H1 (cell line): ENCODE data around the gene SHOC1. TPM values are rescaled to one million over a fixed set of nuclear protein-coding genes. Genes with fewer than 3 reads are reported as not detected.

ENCODE experiments used
- CTCF ChIA-PET: fragments of 300-600 bp; sonication (Branson Sonifier 250); formaldehyde crosslinking; loops from one replicate; lab custom pipeline; 2021; ENCODE audit not compliant: partially characterized antibody; lab: Charles Lee
- POLR2A ChIA-PET: fragments of 300-600 bp; sonication (Branson Sonifier 250); formaldehyde crosslinking; loops from one replicate; lab custom pipeline; 2021; ENCODE audit warnings: inconsistent platforms; ENCODE audit not compliant: partially characterized antibody; lab: Charles Lee
- DNase-seq, 2 experiments: peaks; one replicate each; pipeline versions ENCODE4 v3.0.0 to v3.0.0-alpha.2; 2010 to 2022; ENCODE audit warnings: low spot score in 2 of 2, low read depth in 1 of 2, mixed read lengths in 1 of 2
- FAIRE-seq: peaks from 2 replicates; lab custom pipeline; 2011; peaks lifted over from hg19 to GRCh38; lab: Jason Lieb, UNC
- H2AFZ ChIP-seq: 2 replicates; pipeline ENCODE4 v1.8.1; 2012; ENCODE audit warnings: low read length, inconsistent platforms
- H2AK5ac ChIP-seq: 2 replicates; pipeline ENCODE4 v1.6.1; 2013; ENCODE audit warnings: low read depth, low read length
- H2BK120ac ChIP-seq: replicated peaks from 2 replicates; pipeline ENCODE3; 2013; ENCODE audit warnings: low read depth, low read length, inconsistent platforms
- H2BK12ac ChIP-seq: 2 replicates; pipeline ENCODE4 v1.6.1; 2013; ENCODE audit warnings: low read depth, low read length
- H2BK15ac ChIP-seq: 2 replicates; pipeline ENCODE4 v1.6.1; 2013; ENCODE audit warnings: low read length
- H2BK20ac ChIP-seq: 2 replicates; pipeline ENCODE4 v1.6.1; 2013; ENCODE audit warnings: low read length
- H2BK5ac ChIP-seq: 2 replicates; pipeline ENCODE4 v1.6.1; 2013; ENCODE audit warnings: low read depth, low read length
- H3K14ac ChIP-seq: 2 replicates; pipeline ENCODE4 v1.6.1; 2013; ENCODE audit warnings: inconsistent platforms; ENCODE audit not compliant: insufficient read length
- H3K18ac ChIP-seq: 2 replicates; pipeline ENCODE4 v1.6.1; 2013; ENCODE audit warnings: low read length; ENCODE audit errors: extremely low read depth
- H3K23ac ChIP-seq: 2 replicates; pipeline ENCODE4 v1.6.1; 2013; ENCODE audit warnings: inconsistent platforms; ENCODE audit not compliant: insufficient read length
- H3K23me2 ChIP-seq: 2 replicates; pipeline ENCODE4 v1.6.1; 2013; ENCODE audit warnings: low read depth, low read length
- H3K27ac ChIP-seq: 2 replicates; pipeline ENCODE4 v1.6.1; 2011; ENCODE audit warnings: low read depth, low read length, inconsistent platforms
- H3K27me3 ChIP-seq, 4 experiments: replicated peaks in 1 of 4; 1 replicate in 1 of 4; 2 replicates in 3 of 4; pipeline versions ENCODE4 v1.6.1 to v1.8.1; 2011 to 2013; ENCODE audit warnings: low read length in 3 of 4, mild to moderate bottlenecking in 3 of 4, inconsistent platforms in 2 of 4, mixed read lengths in 2 of 4, moderate library complexity in 1 of 4; ENCODE audit not compliant: control insufficient read depth in 3 of 4, insufficient read depth in 3 of 4; ENCODE audit errors: extremely low read depth in 1 of 4
- H3K36me3 ChIP-seq, 4 experiments: 2 replicates each; pipeline versions ENCODE4 v1.6.1 to v1.8.1; 2011 to 2013; ENCODE audit warnings: mild to moderate bottlenecking in 4 of 4, low read length in 3 of 4, moderate library complexity in 2 of 4, control low read depth in 1 of 4, inconsistent platforms in 1 of 4; ENCODE audit not compliant: insufficient read depth in 4 of 4, control insufficient read depth in 2 of 4
- H3K4ac ChIP-seq: replicated peaks from 2 replicates; pipeline ENCODE3; 2013; ENCODE audit warnings: low read length, low read depth, mixed read lengths, inconsistent platforms; ENCODE audit not compliant: insufficient read length
- H3K4me1 ChIP-seq, 4 experiments: replicated peaks in 1 of 4; 1 replicate in 1 of 4; 2 replicates in 3 of 4; pipeline versions ENCODE4 v1.6.1 to v1.8.1; 2011 to 2013; ENCODE audit warnings: low read length in 3 of 4, inconsistent platforms in 2 of 4, mixed read lengths in 1 of 4; ENCODE audit not compliant: insufficient read depth in 4 of 4, control insufficient read depth in 3 of 4
- H3K4me2 ChIP-seq, 2 experiments: 2 replicates each; pipeline versions ENCODE4 v1.6.1 to v1.8.1; 2011 to 2013; ENCODE audit warnings: low read depth in 2 of 2, low read length in 2 of 2, control low read depth in 1 of 2, inconsistent platforms in 1 of 2, mild to moderate bottlenecking in 1 of 2; ENCODE audit not compliant: insufficient read depth in 1 of 2
- H3K4me3 ChIP-seq, 4 experiments: fragments of 200-600, 300-600 bp in 1 of 4; sonication (generic), shearing (Covaris generic), sonication (Bioruptor Twin) in 1 of 4; 2 replicates each; pipeline versions ENCODE4 v1.5.1 to v1.8.1; 2011 to 2016; ENCODE audit warnings: low read length in 4 of 4, low read depth in 3 of 4, control low read depth in 2 of 4, inconsistent platforms in 2 of 4, mild to moderate bottlenecking in 2 of 4, mixed read lengths in 1 of 4, moderate library complexity in 1 of 4; ENCODE audit not compliant: insufficient read depth in 2 of 4; ENCODE audit errors: extremely low read depth in 1 of 4
- H3K56ac ChIP-seq: replicated peaks from 2 replicates; pipeline ENCODE3; 2013; ENCODE audit warnings: low read depth, mild to moderate bottlenecking, mixed read lengths, low read length, inconsistent platforms; ENCODE audit not compliant: insufficient read length
- H3K79me1 ChIP-seq: 2 replicates; pipeline ENCODE4 v1.6.1; 2013; ENCODE audit warnings: low read depth, low read length, control low read depth
- H3K79me2 ChIP-seq, 2 experiments: 2 replicates each; pipeline versions ENCODE4 v1.6.1 to v1.8.1; 2012 to 2013; ENCODE audit warnings: low read length in 2 of 2, mild to moderate bottlenecking in 2 of 2, inconsistent platforms in 1 of 2; ENCODE audit not compliant: insufficient read depth in 2 of 2, control insufficient read depth in 1 of 2
- H3K9ac ChIP-seq, 4 experiments: replicated peaks in 1 of 4; 1 replicate in 1 of 4; 2 replicates in 3 of 4; pipeline versions ENCODE4 v1.6.1 to v1.8.1; 2011 to 2013; ENCODE audit warnings: low read depth in 3 of 4, low read length in 3 of 4, control low read depth in 2 of 4, mild to moderate bottlenecking in 2 of 4, moderate library complexity in 2 of 4, inconsistent platforms in 1 of 4; ENCODE audit errors: extremely low read depth in 1 of 4
- H3K9me3 ChIP-seq, 2 experiments: 2 replicates each; pipeline versions ENCODE4 v1.6.1 to v1.8.1; 2012 to 2013; ENCODE audit warnings: mild to moderate bottlenecking in 2 of 2, moderate library complexity in 2 of 2, control low read depth in 1 of 2, inconsistent platforms in 1 of 2, low read depth in 1 of 2, low read length in 1 of 2, mixed read lengths in 1 of 2; ENCODE audit not compliant: insufficient read depth in 2 of 2
- H4K20me1 ChIP-seq, 2 experiments: replicated peaks in 1 of 2; 2 replicates each; pipeline versions ENCODE3 to v1.8.1; 2011 to 2013; ENCODE audit warnings: inconsistent platforms in 2 of 2, low read length in 2 of 2, mild to moderate bottlenecking in 1 of 2; ENCODE audit not compliant: insufficient read depth in 2 of 2, control insufficient read depth in 1 of 2
- H4K5ac ChIP-seq: 2 replicates; pipeline ENCODE4 v1.6.1; 2013; ENCODE audit warnings: low read length, low read depth, mixed read lengths, inconsistent platforms; ENCODE audit not compliant: insufficient read length
- H4K8ac ChIP-seq: 2 replicates; pipeline ENCODE4 v1.8.0; 2013; ENCODE audit warnings: mild to moderate bottlenecking, moderate library complexity, low read length, inconsistent platforms; ENCODE audit not compliant: insufficient read depth; ENCODE audit errors: extremely low read depth
- H4K91ac ChIP-seq: replicated peaks from 2 replicates; pipeline ENCODE3; 2013; ENCODE audit warnings: low read length, mixed read lengths, inconsistent platforms; ENCODE audit not compliant: insufficient read length
- ASH2L ChIP-seq: fragments of 200-600, 300-600 bp; sonication (generic); IDR thresholded peaks from one replicate; pipeline ENCODE4 v1.7.1; 2017; ENCODE audit warnings: low read length
- HDAC6 ChIP-seq: IDR thresholded peaks from one replicate; pipeline ENCODE4 v1.7.1; 2012; ENCODE audit warnings: low read depth, mild to moderate bottlenecking, inconsistent platforms, low read length, moderate library complexity
- PHF8 ChIP-seq: fragments of 200-600 bp; sonication (generic); conservative IDR thresholded peaks from 2 replicates; pipeline ENCODE4 v1.7.1; 2012; ENCODE audit warnings: low read depth, mild to moderate bottlenecking, inconsistent platforms, low read length, moderate library complexity
- TAF7 ChIP-seq: optimal IDR thresholded peaks from 2 replicates; pipeline ENCODE3; 2011; ENCODE audit warnings: low read depth, mild to moderate bottlenecking, inconsistent platforms, low read length, moderate library complexity, borderline replicate concordance
- WGBS, 2 experiments: shearing (Covaris generic) in 1 of 2; methylation state at CpG; one replicate each; pipeline versions ENCODE4 v1.1.6 to v1.1.7; 2013 to 2015; ENCODE audit warnings: low lambda C conversion rate in 2 of 2, mixed read lengths in 2 of 2, inconsistent platforms in 1 of 2, low coverage in 1 of 2, missing lambda C conversion rate in 1 of 2; ENCODE audit not compliant: insufficient replicate concordance in 2 of 2, insufficient coverage in 1 of 2, insufficient read length in 1 of 2; ENCODE audit errors: extremely low coverage in 1 of 2, missing lambda C conversion rate in 1 of 2; 5-methylcytosine and 5-hydroxymethylcytosine counted together
- polyA plus RNA-seq, 7 experiments: library from polyadenylated mRNA; depleted of rRNA in 3 of 7; stranded (reverse) in 5 of 7; unstranded in 2 of 7; fragments of >200 nt in 5 of 7; fragments of 200-250 nt in 2 of 7; gene quantifications; 1 replicate in 5 of 7; 2 replicates in 1 of 7; 4 replicates in 1 of 7; pipeline versions ENCODE4 v1.2.1 to v1.2.3, GENCODE V29; 2011 to 2013; ENCODE audit warnings: missing spikeins in 2 of 7, mixed read lengths in 2 of 7
- total RNA-seq: library from RNA; stranded (reverse); fragmentation: NEBNext Ultra II Directional; extraction: Animal tissue kit (Norgen Biotek cat#: 25700); gene quantifications from 2 replicates; pipeline ENCODE4 v1.2.1, GENCODE V29; 2021
- TF ChIP-seq, protein P1 (sequence below): IDR thresholded peaks from 2 replicates; pipeline ENCODE4 v1.6.1; 2012; ENCODE audit warnings: low read length, inconsistent platforms

SHOC1 gene
- total and polyA plus RNA-seq, 2 of the 8 experiments (the other 6 are each of a cell fraction or from before 2014, with no cell fraction given), result not detected

DNA sequence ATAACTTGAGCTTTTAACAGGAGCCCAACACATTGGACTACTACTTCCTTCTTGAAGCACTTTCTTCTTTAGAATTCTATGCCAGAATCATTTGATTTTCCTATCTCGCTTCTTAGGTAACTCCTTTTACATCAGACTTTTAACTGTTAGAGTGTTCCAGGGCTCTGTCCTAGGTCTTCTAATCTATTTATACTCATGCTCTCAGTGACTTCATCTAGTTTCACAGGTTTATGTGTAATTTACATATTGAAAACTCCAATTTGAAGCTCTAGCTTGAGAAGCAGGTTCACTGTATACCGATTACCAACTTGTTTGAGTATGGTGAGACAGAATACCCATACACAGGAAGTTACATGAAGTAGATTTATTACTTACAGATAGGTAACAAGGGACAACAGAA is 11.3 kb downstream of the SHOC1 start:
- H3K9me3 ChIP-seq, result no peaks in the 10 kb centered on the region

More for the DNA sequence above, 11.3 kb downstream of the SHOC1 start:
- CTCF ChIA-PET, result no interaction called here
- H3K36me3 ChIP-seq, result no peaks in the 10 kb centered on the region
- H3K27me3 ChIP-seq, result no peaks in the 10 kb centered on the region
- no peaks in the 10 kb centered on the region for H3K79me2 ChIP-seq
- no peak overlapping the region for H2AFZ ChIP-seq
- TF ChIP-seq ASH2L, result no peak
- TF ChIP-seq, protein P1, sequence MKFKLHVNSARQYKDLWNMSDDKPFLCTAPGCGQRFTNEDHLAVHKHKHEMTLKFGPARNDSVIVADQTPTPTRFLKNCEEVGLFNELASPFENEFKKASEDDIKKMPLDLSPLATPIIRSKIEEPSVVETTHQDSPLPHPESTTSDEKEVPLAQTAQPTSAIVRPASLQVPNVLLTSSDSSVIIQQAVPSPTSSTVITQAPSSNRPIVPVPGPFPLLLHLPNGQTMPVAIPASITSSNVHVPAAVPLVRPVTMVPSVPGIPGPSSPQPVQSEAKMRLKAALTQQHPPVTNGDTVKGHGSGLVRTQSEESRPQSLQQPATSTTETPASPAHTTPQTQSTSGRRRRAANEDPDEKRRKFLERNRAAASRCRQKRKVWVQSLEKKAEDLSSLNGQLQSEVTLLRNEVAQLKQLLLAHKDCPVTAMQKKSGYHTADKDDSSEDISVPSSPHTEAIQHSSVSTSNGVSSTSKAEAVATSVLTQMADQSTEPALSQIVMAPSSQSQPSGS, result no peak
- no peak for TF ChIP-seq PHF8
- no peak for TF ChIP-seq HDAC6
- no peak for TF ChIP-seq TAF7
- H3K4me2 ChIP-seq, result no peak overlapping the region
- no peak overlapping the region for H2BK20ac ChIP-seq
- no peak overlapping the region for H3K4ac ChIP-seq
- no peaks in the 10 kb centered on the region for H3K79me1 ChIP-seq
- no peaks in the 10 kb centered on the region for H4K20me1 ChIP-seq
- H3K23ac ChIP-seq, result no peak overlapping the region
- H3K23me2 ChIP-seq, result no peaks in the 10 kb centered on the region
- no peak overlapping the region for H3K14ac ChIP-seq
- H3K27ac ChIP-seq, result no peak overlapping the region
- H4K8ac ChIP-seq, result no peak overlapping the region
- no peak overlapping the region for H2BK12ac ChIP-seq
- WGBS, 2 experiments, result 96% methylated on average over 2 of the region's 2 CpGs; no CpG with 5 or more reads in 1 of the 2 experiments
- no peak overlapping the region for H4K5ac ChIP-seq
- no peak for FAIRE-seq
- H3K4me3 ChIP-seq, result no peak overlapping the region
- H2BK120ac ChIP-seq, result no peak overlapping the region
- no peak overlapping the region for H2BK5ac ChIP-seq
- no peak overlapping the region for H2AK5ac ChIP-seq
- no peaks in the 10 kb centered on the region for H3K4me1 ChIP-seq
- H2BK15ac ChIP-seq, result no peak overlapping the region
- no peak for DNase-seq
- no peak overlapping the region for H3K56ac ChIP-seq
- H3K18ac ChIP-seq, result no peak overlapping the region
- H3K9ac ChIP-seq, result no peak overlapping the region
- no peak overlapping the region for H4K91ac ChIP-seq
- POLR2A ChIA-PET, result no interaction called here
